Prostate gland (tissue), 2 donors: ENCODE data around the gene CEMIP. TPM values are rescaled to one million over a fixed set of nuclear protein-coding genes. Genes with fewer than 3 reads are reported as not detected.

Source experiments
- DNase-seq: peaks from one replicate; pipeline ENCODE4 v3.0.0-alpha.2; 2019; ENCODE audit warnings: low spot score
- H3K27ac ChIP-seq, 2 donors: fragments of 200-600 bp; sonication (generic); 2 replicates each; pipeline ENCODE4 v1.5.1; 2017 to 2019
- H3K27me3 ChIP-seq: fragments of 200-600 bp; sonication (generic); replicated peaks from 2 replicates; pipeline ENCODE4 v1.5.1; 2019; ENCODE audit not compliant: insufficient read depth
- H3K36me3 ChIP-seq, 2 donors: fragments of 200-600 bp; sonication (generic); 1 replicate in 1 of 2; 2 replicates in 1 of 2; pipeline versions ENCODE4 v1.5.1 to v1.8.1; 2017 to 2019
- H3K4me1 ChIP-seq: fragments of 200-600 bp; sonication (generic); replicated peaks from 2 replicates; pipeline ENCODE4 v1.5.1; 2019
- H3K4me3 ChIP-seq, 2 donors: fragments of 200-600 bp; sonication (generic); 2 replicates each; pipeline ENCODE4 v1.5.1; 2017 to 2019
- H3K9me3 ChIP-seq: fragments of 200-600 bp; sonication (generic); 2 replicates; pipeline ENCODE4 v1.5.1; 2017
- POLR2A ChIP-seq: fragments of 450-650 bp; IDR thresholded peaks from one replicate; pipeline ENCODE4 v1.6.1; 2016; ENCODE audit warnings: antibody characterized with exemption, mild to moderate bottlenecking
- POLR2AphosphoS5 ChIP-seq: sonication (generic); formaldehyde crosslinking; IDR thresholded peaks from one replicate; pipeline ENCODE4 v1.6.1; 2017; ENCODE audit warnings: antibody characterized with exemption
- WGBS: methylation state at CpG from one replicate; pipeline ENCODE4 v1.1.5; 2018; 5-methylcytosine and 5-hydroxymethylcytosine counted together
- intact Hi-C: fragments of 100-400 bp; cut with DNase I; formaldehyde crosslinking; loops from one replicate; pipeline ENCODE4 v1.14.2; 2022
- total RNA-seq, 2 donors: library from RNA; depleted of rRNA; stranded (reverse); fragments of >200 nt; gene quantifications; one replicate each; pipeline ENCODE4 v1.1.0, GENCODE V29; 2016
- TF ChIP-seq, protein P1 (sequence below), 4 experiments: fragments of 200-600 bp in 2 of 4; fragments of 450-650 bp in 2 of 4; sonication (generic) in 2 of 4; IDR thresholded peaks; 1 replicate in 3 of 4; 2 replicates in 1 of 4; pipeline ENCODE4 v1.5.1; 2016 to 2019; ENCODE audit warnings: antibody characterized with exemption in 4 of 4, mild to moderate bottlenecking in 2 of 4, moderate library complexity in 2 of 4

CEMIP gene
- total RNA-seq, 2 donors from 2014 or later: 1.6 to 13.5 TPM

DNA sequence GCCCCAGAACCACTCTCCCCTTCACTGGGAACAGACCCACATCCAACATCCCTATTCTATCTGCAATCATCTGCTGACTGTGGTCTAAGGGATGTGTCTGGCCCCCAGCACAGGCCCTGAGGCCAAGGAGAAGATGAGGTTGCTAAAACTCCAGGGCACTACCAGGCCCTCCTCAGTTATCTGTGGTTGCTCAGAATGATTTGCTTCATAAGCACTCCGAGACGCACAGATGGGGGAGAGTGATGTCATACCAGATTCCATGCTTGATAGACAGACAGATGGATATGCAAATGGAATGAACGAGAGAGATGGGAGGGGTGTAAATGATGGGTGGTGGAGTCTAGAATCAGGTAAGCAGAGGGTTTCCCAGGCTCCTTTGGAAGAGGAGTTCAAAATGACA is 57.8 kb downstream of the CEMIP start:
- WGBS: 96% methylated on average over 3 of the region's 3 CpGs
- TF ChIP-seq, protein P1, sequence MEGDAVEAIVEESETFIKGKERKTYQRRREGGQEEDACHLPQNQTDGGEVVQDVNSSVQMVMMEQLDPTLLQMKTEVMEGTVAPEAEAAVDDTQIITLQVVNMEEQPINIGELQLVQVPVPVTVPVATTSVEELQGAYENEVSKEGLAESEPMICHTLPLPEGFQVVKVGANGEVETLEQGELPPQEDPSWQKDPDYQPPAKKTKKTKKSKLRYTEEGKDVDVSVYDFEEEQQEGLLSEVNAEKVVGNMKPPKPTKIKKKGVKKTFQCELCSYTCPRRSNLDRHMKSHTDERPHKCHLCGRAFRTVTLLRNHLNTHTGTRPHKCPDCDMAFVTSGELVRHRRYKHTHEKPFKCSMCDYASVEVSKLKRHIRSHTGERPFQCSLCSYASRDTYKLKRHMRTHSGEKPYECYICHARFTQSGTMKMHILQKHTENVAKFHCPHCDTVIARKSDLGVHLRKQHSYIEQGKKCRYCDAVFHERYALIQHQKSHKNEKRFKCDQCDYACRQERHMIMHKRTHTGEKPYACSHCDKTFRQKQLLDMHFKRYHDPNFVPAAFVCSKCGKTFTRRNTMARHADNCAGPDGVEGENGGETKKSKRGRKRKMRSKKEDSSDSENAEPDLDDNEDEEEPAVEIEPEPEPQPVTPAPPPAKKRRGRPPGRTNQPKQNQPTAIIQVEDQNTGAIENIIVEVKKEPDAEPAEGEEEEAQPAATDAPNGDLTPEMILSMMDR (IDR thresholded peaks at IDR 0.05): no peak
- no peak for TF ChIP-seq POLR2A
- no peak for TF ChIP-seq POLR2AphosphoS5
- Histone ChIP-seq H3K9me3 (no peaks in the 10 kb centered on the region), H3K27ac (no peak overlapping the region), H3K36me3 (no peaks in the 10 kb centered on the region), H3K4me1 (no peaks in the 10 kb centered on the region), H3K27me3 (no peaks in the 10 kb centered on the region), H3K4me3 (no peak overlapping the region)
- intact Hi-C loops: no loop called here
- DNase-seq: no peak

DNA sequence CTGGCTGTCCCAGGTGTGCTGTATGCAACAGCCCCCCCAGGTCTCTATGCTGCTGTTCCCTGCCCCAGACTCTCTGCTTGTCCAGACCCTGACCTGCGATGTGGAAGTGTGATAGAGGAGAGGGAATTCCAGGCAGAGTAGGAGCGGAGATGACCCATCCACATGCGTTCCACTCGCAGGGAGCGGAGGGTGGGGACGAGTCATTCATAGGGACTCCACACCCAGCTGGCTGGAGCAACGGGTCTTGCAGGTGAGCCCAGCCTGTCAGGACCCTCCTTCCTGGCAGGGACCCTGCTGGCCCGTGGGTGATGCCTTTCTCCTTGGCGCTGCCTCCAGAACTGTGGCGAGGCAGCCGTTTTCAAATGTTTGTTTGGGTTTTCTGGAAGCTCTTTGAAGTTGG is 58.8 kb downstream of the CEMIP start:
- no peak for TF ChIP-seq POLR2AphosphoS5
- H3K4me3 ChIP-seq: no peak overlapping the region
- intact Hi-C loops: no loop called here
- 54% methylated on average over 11 of the region's 11 CpGs for WGBS
- no peak overlapping the region for H3K27ac ChIP-seq
- no peaks in the 10 kb centered on the region for H3K9me3 ChIP-seq
- H3K27me3 ChIP-seq: no peaks in the 10 kb centered on the region
- no peaks in the 10 kb centered on the region for H3K4me1 ChIP-seq
- DNase-seq: no peak
- H3K36me3 ChIP-seq: no peaks in the 10 kb centered on the region

DNA sequence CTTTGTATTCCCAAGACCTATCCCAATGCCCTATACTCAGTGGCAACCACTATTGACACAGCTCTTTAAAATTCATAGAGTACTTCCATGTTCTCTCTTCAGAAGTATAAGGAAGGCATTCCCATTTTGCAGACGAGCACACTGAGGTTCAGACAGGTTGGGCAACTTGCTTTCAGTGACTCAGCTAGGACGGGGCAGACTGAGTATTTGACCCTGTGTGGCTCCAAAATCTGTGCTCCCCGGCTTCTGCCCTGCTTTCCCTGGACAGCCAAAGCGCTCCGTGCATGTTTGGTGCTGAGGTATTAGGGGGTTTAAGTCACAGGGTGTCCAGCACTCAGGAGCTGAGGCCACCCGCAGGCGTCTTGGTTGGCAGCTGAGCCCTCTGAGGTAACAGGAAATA is 59.5 kb downstream of the CEMIP start:
- H3K36me3 ChIP-seq: no peaks in the 10 kb centered on the region
- no peak overlapping the region for H3K4me3 ChIP-seq
- H3K27me3 ChIP-seq: no peaks in the 10 kb centered on the region
- no peaks in the 10 kb centered on the region for H3K4me1 ChIP-seq
- DNase-seq: no peak
- intact Hi-C loops: no loop called here
- no peak for TF ChIP-seq POLR2A
- TF ChIP-seq, protein P1 (IDR thresholded peaks at IDR 0.05): no peak
- TF ChIP-seq POLR2AphosphoS5: no peak
- H3K27ac ChIP-seq: no peak overlapping the region
- H3K9me3 ChIP-seq: no peaks in the 10 kb centered on the region
- WGBS: 89% methylated on average over 7 of the region's 7 CpGs

DNA sequence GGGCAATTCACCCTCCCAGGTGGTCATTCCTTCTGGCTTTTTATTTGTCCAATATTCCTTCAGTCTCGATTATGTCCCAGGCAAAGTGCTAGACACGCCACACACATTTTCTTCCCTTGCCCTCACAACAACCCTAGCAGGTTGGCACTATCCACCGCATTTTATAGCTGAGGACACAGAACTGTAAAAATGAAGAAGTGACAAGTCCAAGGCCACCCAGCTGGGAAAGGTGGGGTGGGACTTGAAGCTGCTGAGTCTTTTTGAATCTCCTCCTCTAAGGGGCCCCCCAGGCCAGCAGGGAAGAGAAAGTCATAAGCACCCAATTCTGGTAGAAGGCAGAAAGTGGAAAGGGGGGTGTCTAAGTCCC is 60.6 kb downstream of the CEMIP start:
- DNase-seq: no peak
- intact Hi-C loops: no loop called here
- Histone ChIP-seq H3K27ac (no peak overlapping the region), H3K4me1 (no peaks in the 10 kb centered on the region), H3K4me3 (no peak overlapping the region), H3K9me3 (no peaks in the 10 kb centered on the region), H3K36me3 (no peaks in the 10 kb centered on the region), H3K27me3 (no peaks in the 10 kb centered on the region)
- 79% methylated on average over 3 of the region's 3 CpGs for WGBS
- TF ChIP-seq, protein P1 (IDR thresholded peaks at IDR 0.05): no peak
- no peak for TF ChIP-seq POLR2A
- TF ChIP-seq POLR2AphosphoS5: no peak

DNA sequence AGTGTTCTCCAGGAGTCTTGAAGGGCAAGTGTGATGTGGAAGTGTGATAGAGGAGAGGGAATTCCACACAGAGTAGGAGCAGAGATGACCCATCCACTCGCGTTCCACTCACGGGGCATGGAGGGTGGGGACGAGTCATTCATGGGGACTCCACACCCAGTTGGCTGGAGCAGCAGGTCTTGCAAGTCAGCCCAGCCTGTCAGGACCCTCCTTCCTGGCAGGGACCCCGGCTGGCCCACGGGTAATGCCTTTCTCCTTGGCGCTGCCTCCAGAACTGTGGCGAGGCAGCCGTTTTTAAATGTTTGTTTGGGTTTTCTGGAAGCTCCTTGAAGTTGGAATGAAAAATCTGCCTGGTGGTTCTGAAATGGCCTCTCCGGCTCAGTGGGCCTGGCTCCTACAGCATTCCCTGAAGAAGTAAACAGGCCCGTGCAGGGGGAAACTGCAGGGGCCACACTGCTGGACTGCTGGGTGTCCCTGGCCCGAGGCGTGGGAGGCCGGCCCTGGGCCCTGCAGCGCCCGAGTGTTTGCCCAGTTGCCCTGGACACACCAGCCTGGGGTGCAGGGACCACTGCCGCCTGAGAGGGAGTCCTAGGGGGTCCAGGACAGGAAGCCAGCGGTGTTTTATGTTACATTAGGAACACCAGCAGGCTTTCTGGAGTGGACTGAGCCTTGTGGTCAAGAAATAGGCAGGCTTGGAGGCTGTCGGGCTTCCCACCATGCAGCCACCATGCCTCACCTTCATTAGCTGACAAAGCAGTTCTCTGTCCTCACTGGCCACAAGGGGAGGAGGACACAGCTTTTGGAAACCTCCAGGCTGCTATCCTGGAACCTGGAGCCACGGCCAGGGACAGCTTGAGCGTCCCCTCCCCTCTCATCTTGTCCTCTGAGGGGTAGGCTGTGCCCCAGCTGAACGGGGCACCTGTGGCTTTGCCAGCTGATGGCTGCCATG is 61.3 kb downstream of the CEMIP start:
- Histone ChIP-seq H3K4me3 (no peak overlapping the region), H3K27me3 (no peaks in the 10 kb centered on the region), H3K36me3 (no peaks in the 10 kb centered on the region), H3K9me3 (no peaks in the 10 kb centered on the region), H3K4me1 (no peaks in the 10 kb centered on the region), H3K27ac (no peak overlapping the region)
- 61% methylated on average over 22 of the region's 22 CpGs for WGBS
- TF ChIP-seq POLR2A (no peak), POLR2AphosphoS5 (no peak)
- TF ChIP-seq, protein P1 (IDR thresholded peaks at IDR 0.05): no peak
- intact Hi-C loops: no loop called here
- no peak for DNase-seq
